Ishikawa (cell line): ENCODE results near the gene OSBPL9.

ENCODE experiments used
- CREB1 ChIP-seq: IDR thresholded peaks from 2 replicates; pipeline ENCODE4 v1.6.1; 2012; ENCODE audit warnings: low read depth
- EGR1 ChIP-seq: IDR thresholded peaks from 2 replicates; pipeline ENCODE4 v1.6.1; 2012
- MAX ChIP-seq: IDR thresholded peaks from 2 replicates; pipeline ENCODE4 v1.6.1; 2012
- NFIC ChIP-seq: IDR thresholded peaks from 2 replicates; pipeline ENCODE4 v1.6.1; 2012

- no peak for TF ChIP-seq MAX
- no peak for TF ChIP-seq NFIC
- TF ChIP-seq EGR1 = no peak
- no peak for TF ChIP-seq CREB1
Observed at GRCh38 chr1:51768971-51769588, 152.2 kb downstream of the OSBPL9 start.
